Measurements from ENCODE around the gene RPS24. TPM values are rescaled to one million over a fixed set of nuclear protein-coding genes. Genes with fewer than 3 reads are reported as not detected.

Gene RPS24
- total and polyA plus RNA-seq, 2 of the 8 experiments (the other 6 are each of a cell fraction or from before 2014, with no cell fraction given) = 2,128 to 3,943 TPM

DNA sequence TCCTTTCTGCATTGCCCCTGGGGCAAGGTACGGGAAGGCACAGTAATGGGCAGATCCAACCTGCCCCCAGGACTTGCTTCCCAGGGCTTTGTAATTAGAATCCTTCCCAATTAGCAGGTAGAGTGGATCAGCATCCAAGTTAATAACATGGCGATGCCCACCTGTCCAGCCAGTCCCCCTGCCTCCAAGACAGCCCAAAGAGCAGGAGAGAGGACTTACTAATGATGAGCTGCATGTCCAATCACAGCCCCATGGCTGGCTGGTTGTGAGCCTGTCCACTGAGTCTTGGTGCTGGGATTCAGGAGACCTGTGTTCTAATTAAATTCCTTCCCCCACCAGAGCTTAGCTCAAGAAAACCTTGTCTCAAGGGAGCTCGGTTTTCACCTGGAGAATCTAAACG is 49.0 kb downstream of the RPS24 start (continued):
- TF ChIP-seq JUN (IDR thresholded peaks at IDR 0.05; ENCODE audit: low read depth, low read length) (no peak), SP2 (IDR thresholded peaks at IDR 0.05; ENCODE audit: low read length) (no peak), RXRA (IDR thresholded peaks at IDR 0.05; ENCODE audit: insufficient read depth, low read depth, low read length) (no peak), BRCA1 (IDR thresholded peaks at IDR 0.05; ENCODE audit: low read depth, low read length) (no peak), NANOG (IDR thresholded peaks at IDR 0.05; ENCODE audit: insufficient read depth, low read depth, low read length, poor library complexity, severe bottlenecking) (no peak)

Other genes with a start within 250 kb of the RPS24 start
- gene DLG5, start 107.1 kb upstream of the RPS24 start, total RNA-seq (2021; fragmentation: NEBNext Ultra II Directional; extraction: Animal tissue kit (Norgen Biotek cat#: 25700)) = 71.4 and 71.8 TPM in 2 replicates
- 15.6 and 31.4 TPM in 2 replicates for gene DLG5, start 107.1 kb upstream of the RPS24 start, polyA plus RNA-seq (2011; rRNA removed)
- gene POLR3A, start 4.3 kb upstream of the RPS24 start, total RNA-seq (2021; fragmentation: NEBNext Ultra II Directional; extraction: Animal tissue kit (Norgen Biotek cat#: 25700)) = 35.8 and 38.6 TPM in 2 replicates
- gene POLR3A, start 4.3 kb upstream of the RPS24 start, polyA plus RNA-seq (2011; rRNA removed) = 10.6 and 11.3 TPM in 2 replicates